ENCODE data around the gene TSACC. TPM values are rescaled to one million over a fixed set of nuclear protein-coding genes. Genes with fewer than 3 reads are reported as not detected.

Gene TSACC
- not detected for total RNA-seq
- total RNA-seq (2013): not detected

- WGBS (ENCODE audit: insufficient coverage): under 1% methylated on average over 47 of the region's 47 CpGs
- Mint-ChIP-seq H3K36me3 (peaks cover 6% of the 10 kb centered on the region), H3K4me1 (peaks cover 38 to 41% of the 10 kb centered on the region in 2 donors), H3K9me3 (no peaks in the 10 kb centered on the region), H3K27ac (peak within 1 kb of the TSS; percentile 95), H3K27me3 (ENCODE audit: low read depth in 2 of 2) (no peaks in the 10 kb centered on the region), H3K4me3 (peak within 1 kb of the TSS; percentile 95)
- TF ChIP-seq CTCF (IDR thresholded peaks at IDR 0.05): no peak
- peak; percentile 93 to 98 (median 94) for ATAC-seq
- DNase-seq: peak; percentile 99 to 100
- intact Hi-C loops (cut with micrococcal nuclease): loop anchor here (5.0 kb wide), 1 partner anchor 164 kb away; the partner anchor contains the start of gene MEF2D
- Histone ChIP-seq H3K27me3 (ENCODE audit: control insufficient read depth, insufficient read depth, low read length) (no peaks in the 10 kb centered on the region), H3K4me3 (ENCODE audit: low read length) (peak within 1 kb of the TSS; percentile 84), H3K9me3 (ENCODE audit: control insufficient read depth, insufficient read depth, low read length) (no peaks in the 10 kb centered on the region), H3K36me3 (ENCODE audit: control insufficient read depth, insufficient read depth, low read length) (peaks cover 23% of the 10 kb centered on the region), H3K27ac (ENCODE audit: low read length) (peak within 1 kb of the TSS; percentile 88), H3K4me1 (ENCODE audit: control insufficient read depth, insufficient read depth, low read length) (peaks cover 18% of the 10 kb centered on the region)
These were observed at the start of gene TSACC, which contains the start of gene CCT3 for GRCh38 chr1:156338180-156338976. TSS of gene TSACC (plus strand) at chr1:156338526. CDS start at chr1:156339758, 1,232 bp downstream. TSS of gene CCT3 (minus strand) at chr1:156338292. CDS start at chr1:156338184, 108 bp downstream.

DNA sequence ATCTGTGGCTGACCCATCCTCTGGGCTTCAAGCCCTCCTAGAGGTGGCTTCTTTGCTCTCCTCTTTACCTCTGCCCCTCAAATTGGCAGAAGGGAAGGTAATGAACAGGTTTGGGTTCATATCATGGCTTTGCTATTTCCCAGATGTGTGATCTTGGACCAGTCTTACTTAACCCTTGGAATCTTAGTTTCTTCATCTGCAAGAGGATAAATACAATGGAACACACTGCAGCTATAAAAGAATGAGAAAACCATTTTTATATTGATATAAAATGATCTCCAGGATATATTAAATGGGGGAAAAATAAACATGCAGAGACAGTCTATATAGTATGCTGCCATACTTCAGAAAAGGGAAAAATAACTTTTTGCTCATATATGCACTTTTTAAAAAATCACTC is 48.5 kb upstream of the TSACC start:
- Mint-ChIP-seq H3K4me1 (peaks cover 4 to 20% of the 10 kb centered on the region in 2 donors), H3K27ac (no peak overlapping the region), H3K27me3 (ENCODE audit: low read depth in 2 of 2) (no peaks in the 10 kb centered on the region), H3K4me3 (no peak overlapping the region), H3K36me3 (no peaks in the 10 kb centered on the region), H3K9me3 (no peaks in the 10 kb centered on the region)
- no peak for DNase-seq
- Histone ChIP-seq H3K27me3 (ENCODE audit: control insufficient read depth, insufficient read depth, low read length) (no peaks in the 10 kb centered on the region), H3K36me3 (ENCODE audit: control insufficient read depth, insufficient read depth, low read length) (peaks cover 2% of the 10 kb centered on the region), H3K4me1 (ENCODE audit: control insufficient read depth, insufficient read depth, low read length) (peaks cover 17% of the 10 kb centered on the region), H3K9me3 (ENCODE audit: control insufficient read depth, insufficient read depth, low read length) (no peaks in the 10 kb centered on the region), H3K27ac (ENCODE audit: low read length) (no peak overlapping the region), H3K4me3 (ENCODE audit: low read length) (no peak overlapping the region)
- no peak for ATAC-seq
- intact Hi-C loops (cut with micrococcal nuclease): no loop called here
- no peak for TF ChIP-seq CTCF (IDR thresholded peaks at IDR 0.05)

- Histone ChIP-seq H3K27me3 (ENCODE audit: control insufficient read depth, insufficient read depth, low read length) (no peaks in the 10 kb centered on the region), H3K4me3 (ENCODE audit: low read length) (no peak overlapping the region), H3K27ac (ENCODE audit: low read length) (peak overlapping the region; percentile 8), H3K36me3 (ENCODE audit: control insufficient read depth, insufficient read depth, low read length) (peaks cover 2% of the 10 kb centered on the region), H3K4me1 (ENCODE audit: control insufficient read depth, insufficient read depth, low read length) (peaks cover 24% of the 10 kb centered on the region), H3K9me3 (ENCODE audit: control insufficient read depth, insufficient read depth, low read length) (no peaks in the 10 kb centered on the region)
- WGBS (ENCODE audit: insufficient coverage): 53% methylated on average over 37 of the region's 37 CpGs
- TF ChIP-seq CTCF (IDR thresholded peaks at IDR 0.05): no peak
- Mint-ChIP-seq H3K9me3 (no peaks in the 10 kb centered on the region), H3K27me3 (ENCODE audit: low read depth in 2 of 2) (no peaks in the 10 kb centered on the region), H3K4me3 (peak overlapping the region; percentile 80), H3K27ac (peak overlapping the region; percentile 61 to 88), H3K36me3 (no peaks in the 10 kb centered on the region), H3K4me1 (peaks cover 6 to 32% of the 10 kb centered on the region in 2 donors)
- intact Hi-C loops (cut with micrococcal nuclease): no loop called here
- DNase-seq (peak in 1 of 2 donors; percentile 52), ATAC-seq (peak; percentile 80 to 84 (median 84))
These were observed 46.9 kb upstream of the TSACC start for GRCh38 chr1:156291226-156292061.

Measured in natural killer cell (primary cell).